Panc1 (cell line): ENCODE results near the gene IL19. TPM values are rescaled to one million over a fixed set of nuclear protein-coding genes. Genes with fewer than 3 reads are reported as not detected.

Experiments used
- ATAC-seq: fragments of 200-7000 bp; cut with Tn5 transposase; 2 replicates; pipeline ENCODE4 v1.9.1; 2020; ENCODE audit warnings: mild to moderate bottlenecking, moderate library complexity
- BruUV-seq: library from RNA; stranded (reverse); fragments of 400-500 nt; replicated peaks from 2 replicates; lab custom pipeline; 2021; lab: Mats Ljungman, UMichigan
- CTCF ChIA-PET: fragments of 300-600 bp; sonication (Branson Sonifier 250); formaldehyde crosslinking; loops from one replicate; lab custom pipeline; 2022; ENCODE audit warnings: antibody characterized with exemption; lab: Charles Lee
- POLR2A ChIA-PET: fragments of 300-600 bp; sonication (Branson Sonifier 250); formaldehyde crosslinking; loops from one replicate; lab custom pipeline; 2022; ENCODE audit warnings: antibody characterized with exemption; lab: Charles Lee
- DNase-seq: peaks from one replicate; pipeline ENCODE4 v3.0.0-alpha.2; 2010; ENCODE audit warnings: low read depth, low spot score
- H3K27ac ChIP-seq: 2 replicates; pipeline ENCODE4 v1.5.1; 2011; ENCODE audit warnings: mild to moderate bottlenecking, low read length, inconsistent platforms
- H3K27me3 ChIP-seq: fragments of 200-500 bp; sonication (Bioruptor generic); 2 replicates; pipeline ENCODE4 v1.6.0; 2014; ENCODE audit warnings: low read length, inconsistent platforms; ENCODE audit not compliant: control insufficient read depth, insufficient read depth
- H3K36me3 ChIP-seq: fragments of 200-500 bp; sonication (Bioruptor generic); 2 replicates; pipeline ENCODE4 v1.5.1; 2014; ENCODE audit warnings: inconsistent platforms, mild to moderate bottlenecking, low read length, moderate library complexity; ENCODE audit not compliant: control insufficient read depth, insufficient read depth
- H3K4me1 ChIP-seq: 2 replicates; pipeline ENCODE4 v1.5.1; 2011; ENCODE audit warnings: inconsistent platforms, mild to moderate bottlenecking, low read length, moderate library complexity; ENCODE audit not compliant: control insufficient read depth, insufficient read depth
- H3K4me3 ChIP-seq, 2 experiments: 2 replicates each; pipeline ENCODE4 v1.5.1; 2011 to 2012; ENCODE audit warnings: low read depth in 2 of 2, low read length in 2 of 2, mild to moderate bottlenecking in 2 of 2, inconsistent platforms in 1 of 2, moderate library complexity in 1 of 2
- H3K9me3 ChIP-seq: fragments of 200-500 bp; sonication (Bioruptor generic); 2 replicates; pipeline ENCODE4 v1.5.1; 2014; ENCODE audit warnings: low read depth, mild to moderate bottlenecking, inconsistent platforms, low read length, moderate library complexity; ENCODE audit not compliant: control insufficient read depth, insufficient read depth
- POLR2AphosphoS5 ChIP-seq: IDR thresholded peaks from 2 replicates; pipeline ENCODE4 v1.6.1; 2012; ENCODE audit warnings: mild to moderate bottlenecking, low read depth, low read length, moderate library complexity
- TCF7L2 ChIP-seq: IDR thresholded peaks from 2 replicates; pipeline ENCODE4 v1.6.1; 2011; ENCODE audit warnings: mild to moderate bottlenecking, low read depth, low read length, inconsistent platforms
- in situ Hi-C: cut with HindIII; loops from 2 replicates; pipeline ENCODE4 v1.10.0; 2016; ENCODE audit warnings: low sequenced_read_pairs, low pct_unique_long_range_greater_than_20kb
- intact Hi-C: fragments of 100-400 bp; cut with micrococcal nuclease; formaldehyde crosslinking; loops from one replicate; pipeline ENCODE4 v1.10.0; 2022; ENCODE audit not compliant: unreplicated experiment
- total RNA-seq: library from RNA; stranded (reverse); gene quantifications from one replicate; pipeline ENCODE4 v1.2.1, GENCODE V29; 2021; ENCODE audit not compliant: unreplicated experiment
- TF ChIP-seq, protein P1 (sequence below): fragments of 450-650 bp; IDR thresholded peaks from 2 replicates; pipeline ENCODE4 v1.5.1; 2017; ENCODE audit warnings: mild to moderate bottlenecking
- TF ChIP-seq, protein P2 (sequence below), 2 experiments: IDR thresholded peaks; 2 replicates each; pipeline ENCODE4 v1.6.1; 2011 to 2012; ENCODE audit warnings: low read depth in 2 of 2, control low read depth in 1 of 2, low read length in 1 of 2, mild to moderate bottlenecking in 1 of 2, moderate library complexity in 1 of 2; ENCODE audit not compliant: insufficient read depth in 1 of 2

Gene IL19
- total RNA-seq, 1 experiment from 2014 or later, result not detected

DNA sequence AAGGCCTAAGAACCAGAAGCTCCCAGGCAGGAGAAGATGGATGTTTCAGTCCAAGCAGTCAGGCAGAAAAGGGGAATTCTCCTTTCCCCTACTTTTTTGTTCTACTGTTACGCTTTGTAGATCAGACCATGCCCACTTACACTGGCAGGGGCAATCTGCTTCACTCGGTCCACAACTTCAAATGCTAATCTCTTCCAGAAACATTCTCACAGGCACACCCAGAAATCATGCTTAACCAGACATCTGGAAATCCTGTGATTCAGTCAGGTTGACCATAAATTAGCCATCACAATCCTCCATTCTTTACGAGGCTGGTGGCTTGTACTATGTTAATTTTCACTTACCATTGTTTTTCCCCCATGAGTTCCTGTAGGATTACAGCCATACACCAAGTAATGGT lies 25.5 kb downstream of the IL19 start:
- TF ChIP-seq TCF7L2 (no peak), POLR2AphosphoS5 (no peak)
- TF ChIP-seq, protein P1, sequence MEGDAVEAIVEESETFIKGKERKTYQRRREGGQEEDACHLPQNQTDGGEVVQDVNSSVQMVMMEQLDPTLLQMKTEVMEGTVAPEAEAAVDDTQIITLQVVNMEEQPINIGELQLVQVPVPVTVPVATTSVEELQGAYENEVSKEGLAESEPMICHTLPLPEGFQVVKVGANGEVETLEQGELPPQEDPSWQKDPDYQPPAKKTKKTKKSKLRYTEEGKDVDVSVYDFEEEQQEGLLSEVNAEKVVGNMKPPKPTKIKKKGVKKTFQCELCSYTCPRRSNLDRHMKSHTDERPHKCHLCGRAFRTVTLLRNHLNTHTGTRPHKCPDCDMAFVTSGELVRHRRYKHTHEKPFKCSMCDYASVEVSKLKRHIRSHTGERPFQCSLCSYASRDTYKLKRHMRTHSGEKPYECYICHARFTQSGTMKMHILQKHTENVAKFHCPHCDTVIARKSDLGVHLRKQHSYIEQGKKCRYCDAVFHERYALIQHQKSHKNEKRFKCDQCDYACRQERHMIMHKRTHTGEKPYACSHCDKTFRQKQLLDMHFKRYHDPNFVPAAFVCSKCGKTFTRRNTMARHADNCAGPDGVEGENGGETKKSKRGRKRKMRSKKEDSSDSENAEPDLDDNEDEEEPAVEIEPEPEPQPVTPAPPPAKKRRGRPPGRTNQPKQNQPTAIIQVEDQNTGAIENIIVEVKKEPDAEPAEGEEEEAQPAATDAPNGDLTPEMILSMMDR, result no peak
- TF ChIP-seq, protein P2, sequence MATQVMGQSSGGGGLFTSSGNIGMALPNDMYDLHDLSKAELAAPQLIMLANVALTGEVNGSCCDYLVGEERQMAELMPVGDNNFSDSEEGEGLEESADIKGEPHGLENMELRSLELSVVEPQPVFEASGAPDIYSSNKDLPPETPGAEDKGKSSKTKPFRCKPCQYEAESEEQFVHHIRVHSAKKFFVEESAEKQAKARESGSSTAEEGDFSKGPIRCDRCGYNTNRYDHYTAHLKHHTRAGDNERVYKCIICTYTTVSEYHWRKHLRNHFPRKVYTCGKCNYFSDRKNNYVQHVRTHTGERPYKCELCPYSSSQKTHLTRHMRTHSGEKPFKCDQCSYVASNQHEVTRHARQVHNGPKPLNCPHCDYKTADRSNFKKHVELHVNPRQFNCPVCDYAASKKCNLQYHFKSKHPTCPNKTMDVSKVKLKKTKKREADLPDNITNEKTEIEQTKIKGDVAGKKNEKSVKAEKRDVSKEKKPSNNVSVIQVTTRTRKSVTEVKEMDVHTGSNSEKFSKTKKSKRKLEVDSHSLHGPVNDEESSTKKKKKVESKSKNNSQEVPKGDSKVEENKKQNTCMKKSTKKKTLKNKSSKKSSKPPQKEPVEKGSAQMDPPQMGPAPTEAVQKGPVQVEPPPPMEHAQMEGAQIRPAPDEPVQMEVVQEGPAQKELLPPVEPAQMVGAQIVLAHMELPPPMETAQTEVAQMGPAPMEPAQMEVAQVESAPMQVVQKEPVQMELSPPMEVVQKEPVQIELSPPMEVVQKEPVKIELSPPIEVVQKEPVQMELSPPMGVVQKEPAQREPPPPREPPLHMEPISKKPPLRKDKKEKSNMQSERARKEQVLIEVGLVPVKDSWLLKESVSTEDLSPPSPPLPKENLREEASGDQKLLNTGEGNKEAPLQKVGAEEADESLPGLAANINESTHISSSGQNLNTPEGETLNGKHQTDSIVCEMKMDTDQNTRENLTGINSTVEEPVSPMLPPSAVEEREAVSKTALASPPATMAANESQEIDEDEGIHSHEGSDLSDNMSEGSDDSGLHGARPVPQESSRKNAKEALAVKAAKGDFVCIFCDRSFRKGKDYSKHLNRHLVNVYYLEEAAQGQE (IDR thresholded peaks at IDR 0.05; ENCODE audit: insufficient read depth in 1 of 2, low read depth in 2 of 2, low read length in 1 of 2), result no peak
- H3K27ac ChIP-seq, result no peak overlapping the region
- BruUV-seq, result no TSS peak
- H3K4me3 ChIP-seq, result no peak overlapping the region
- intact Hi-C loops, result no loop called here
- ATAC-seq (no peak), DNase-seq (no peak)
- H3K9me3 ChIP-seq, result no peaks in the 10 kb centered on the region
- no peaks in the 10 kb centered on the region for H3K4me1 ChIP-seq
- CTCF ChIA-PET, result interaction anchor here (0.7 kb wide), 1 partner anchor 236 kb away, joined by 4 read pairs; no protein-coding TSS in a partner anchor
- POLR2A ChIA-PET, result no interaction called here
- in situ Hi-C loops, result no loop called here
- no peaks in the 10 kb centered on the region for H3K27me3 ChIP-seq
- H3K36me3 ChIP-seq, result no peaks in the 10 kb centered on the region

DNA sequence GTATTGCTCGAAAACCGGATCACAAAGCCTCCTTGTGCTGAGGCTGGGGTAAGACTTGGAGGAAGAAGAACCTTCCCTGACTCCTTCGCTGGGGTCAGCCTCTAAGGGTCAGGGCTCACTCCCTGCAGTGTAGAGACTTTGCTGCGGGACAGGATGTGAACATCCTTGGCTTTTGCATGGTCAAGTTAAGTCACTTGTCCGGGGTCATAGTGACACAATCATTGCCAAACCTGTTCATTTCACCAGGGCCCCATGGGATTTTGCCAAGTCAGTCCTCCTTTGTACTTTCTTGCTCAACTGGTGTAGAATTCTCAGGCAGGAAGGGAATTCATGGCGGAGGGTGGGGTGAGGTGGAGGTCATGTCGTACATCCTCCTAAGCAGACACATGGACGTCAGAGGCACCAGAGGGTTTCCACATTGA lies 26.4 kb downstream of the IL19 start:
- CTCF ChIA-PET, result no interaction called here
- no peak for DNase-seq
- intact Hi-C loops, result no loop called here

DNA sequence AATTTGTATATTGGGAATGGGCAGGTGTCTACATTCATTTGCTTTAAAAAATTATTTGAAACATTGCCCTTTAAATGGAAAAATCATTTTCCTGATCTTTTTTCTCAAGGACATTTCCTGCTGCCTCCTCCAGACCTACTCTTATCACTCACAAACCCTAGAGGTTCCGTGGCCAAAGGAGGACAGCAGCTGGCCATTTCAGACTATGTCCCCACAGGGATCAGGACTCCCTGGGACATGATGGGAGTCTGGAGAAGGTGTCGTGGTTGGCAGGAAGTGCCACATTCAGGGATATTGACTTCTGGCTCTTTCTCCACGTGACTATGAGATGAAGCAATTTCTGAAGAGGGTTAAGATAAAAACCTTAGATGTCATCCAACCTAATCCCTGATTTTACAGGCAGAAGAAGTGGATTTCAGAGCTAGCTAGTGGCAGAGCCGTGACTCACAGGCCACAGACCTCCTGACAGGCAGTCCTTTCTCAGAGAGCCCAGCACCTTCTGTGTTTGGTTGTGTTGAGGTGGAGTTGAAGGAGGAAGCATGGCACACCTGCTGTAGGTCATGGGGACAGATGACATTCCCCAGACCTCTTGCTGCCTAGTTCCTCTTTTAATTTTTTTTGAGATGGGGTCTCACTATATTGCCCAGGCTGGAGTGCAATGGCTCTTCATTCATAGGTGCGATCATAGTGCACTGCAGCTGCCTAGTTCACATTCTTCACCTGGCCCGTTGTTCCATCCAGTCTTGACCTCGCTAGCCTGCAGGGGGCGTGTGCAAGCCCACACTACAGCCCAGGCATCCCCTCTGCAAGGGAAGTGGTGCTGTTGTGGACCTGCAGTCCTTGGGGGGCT lies 27.2 kb downstream of the IL19 start:
- Histone ChIP-seq H3K27me3 (no peaks in the 10 kb centered on the region), H3K9me3 (no peaks in the 10 kb centered on the region), H3K27ac (no peak overlapping the region), H3K36me3 (no peaks in the 10 kb centered on the region), H3K4me1 (no peaks in the 10 kb centered on the region), H3K4me3 (no peak overlapping the region)
- TF ChIP-seq, protein P1, result peak; percentile 76
- TF ChIP-seq, protein P2 (IDR thresholded peaks at IDR 0.05; ENCODE audit: insufficient read depth in 1 of 2, low read depth in 2 of 2, low read length in 1 of 2), result no peak
- no TSS peak for BruUV-seq
- in situ Hi-C loops (no loop called here), intact Hi-C loops (no loop called here)
- DNase-seq (no peak), ATAC-seq (peak; percentile 72; the same call in 1 of the 2 replicates)
- ChIA-PET CTCF (no interaction called here), POLR2A (no interaction called here)

More for the DNA sequence above, 26.4 kb downstream of the IL19 start:
- POLR2A ChIA-PET, result no interaction called here
- ATAC-seq, result no peak
- H3K9me3 ChIP-seq, result no peaks in the 10 kb centered on the region
- no peak for TF ChIP-seq TCF7L2
- BruUV-seq, result no TSS peak
- no peaks in the 10 kb centered on the region for H3K4me1 ChIP-seq
- H3K27me3 ChIP-seq, result no peaks in the 10 kb centered on the region
- in situ Hi-C loops, result no loop called here
- H3K27ac ChIP-seq, result no peak overlapping the region
- no peaks in the 10 kb centered on the region for H3K36me3 ChIP-seq
- no peak overlapping the region for H3K4me3 ChIP-seq
